Measurements from ENCODE around the gene TEX22. TPM values are rescaled to one million over a fixed set of nuclear protein-coding genes. Genes with fewer than 3 reads are reported as not detected.

TEX22 gene
- total and polyA plus RNA-seq, 2 experiments from 2014 or later = 0.21 TPM

- H3K4me3 ChIP-seq = no peak overlapping the region
- Mint-ChIP-seq H3K4me3 (no peak overlapping the region), H3K4me1 (peaks cover 5% of the 10 kb centered on the region; the same call in 1 of the 3 replicates), H3K27ac (no peak overlapping the region), H3K9me3 (no peaks in the 10 kb centered on the region; the same call in none of the 3 replicates), H3K36me3 (ENCODE audit: low read depth) (peaks cover 4% of the 10 kb centered on the region; the same call in 1 of the 3 replicates), H3K27me3 (ENCODE audit: insufficient read depth, low read depth, poor library complexity) (peaks cover 2% of the 10 kb centered on the region)
- DNase-seq (ENCODE audit: low spot score) (no peak), ATAC-seq (no peak)
- TF ChIP-seq ZNF462 (CRISPR knock-in tag; IDR thresholded peaks at IDR 0.05) (no peak), JUNB (IDR thresholded peaks at IDR 0.05; ENCODE audit: unreplicated experiment) (no peak), CREB1 (CRISPR knock-in tag; IDR thresholded peaks at IDR 0.05; ENCODE audit: low read depth) (no peak), STAT1 (IDR thresholded peaks at IDR 0.05; ENCODE audit: unreplicated experiment) (no peak), ETS1 (IDR thresholded peaks at IDR 0.05) (no peak), NANOG (IDR thresholded peaks at IDR 0.05; ENCODE audit: borderline replicate concordance) (no peak), EZH2phosphoT487 (IDR thresholded peaks at IDR 0.05; ENCODE audit: unreplicated experiment) (no peak), REST (IDR thresholded peaks at IDR 0.05; ENCODE audit: unreplicated experiment) (no peak), ZNF114 (CRISPR knock-in tag; IDR thresholded peaks at IDR 0.05) (no peak), EZH2 (IDR thresholded peaks at IDR 0.05; ENCODE audit: low read depth, unreplicated experiment) (no peak), CTCF (conservative IDR thresholded peaks at IDR 0.05; ENCODE audit: low read depth in 2 of 2) (no peak), ZNF331 (CRISPR knock-in tag; IDR thresholded peaks at IDR 0.05; ENCODE audit: low read depth) (no peak)
- no peak overlapping the region for H3K4me2 ChIP-seq
- H4K20me1 ChIP-seq (replicated peaks; ENCODE audit: insufficient read depth) = peaks cover 10% of the 10 kb centered on the region
- no peaks in the 10 kb centered on the region; the same call in 1 of the 2 replicates for H3F3A ChIP-seq (replicated peaks; ENCODE audit: low read depth)
- H3K36me3 ChIP-seq (ENCODE audit: insufficient read depth) = no peaks in the 10 kb centered on the region
- no peaks in the 10 kb centered on the region for H3K4me1 ChIP-seq (ENCODE audit: insufficient read depth)
- peaks cover 14% of the 10 kb centered on the region for H3K79me2 ChIP-seq (replicated peaks; ENCODE audit: insufficient read depth)
- no peak overlapping the region for H2AFZ ChIP-seq
- no peaks in the 10 kb centered on the region for H3K9me2 ChIP-seq (ENCODE audit: insufficient read depth)
- H3K27ac ChIP-seq (ENCODE audit: low read depth) = no peak overlapping the region
- no peaks in the 10 kb centered on the region for H3K27me3 ChIP-seq (ENCODE audit: insufficient read depth)
Measured at GRCh38 chr14:105349992-105350391, 48.3 kb upstream of the TEX22 start.
